GM21717 (cell line): Measurements from ENCODE around the gene SLC5A6.

ENCODE experiments used
- ATAC-seq: cut with Tn5 transposase; IDR thresholded peaks from one replicate; pipeline ENCODE4 v1.9.1; 2021; ENCODE audit warnings: mild to moderate bottlenecking, moderate library complexity; ENCODE audit not compliant: unreplicated experiment

Gene SLC5A6

GRCh38 chr2:27211943-27212625 is at the start of gene SLC5A6, which contains the start of gene ATRAID:
TSS of gene SLC5A6 (minus strand) at chr2:27212268. CDS start at chr2:27207650, 4,618 bp downstream.
TSS of gene ATRAID (plus strand) at chr2:27212041. CDS start at chr2:27212369, 328 bp downstream.
- peak; percentile 80 for ATAC-seq

DNA sequence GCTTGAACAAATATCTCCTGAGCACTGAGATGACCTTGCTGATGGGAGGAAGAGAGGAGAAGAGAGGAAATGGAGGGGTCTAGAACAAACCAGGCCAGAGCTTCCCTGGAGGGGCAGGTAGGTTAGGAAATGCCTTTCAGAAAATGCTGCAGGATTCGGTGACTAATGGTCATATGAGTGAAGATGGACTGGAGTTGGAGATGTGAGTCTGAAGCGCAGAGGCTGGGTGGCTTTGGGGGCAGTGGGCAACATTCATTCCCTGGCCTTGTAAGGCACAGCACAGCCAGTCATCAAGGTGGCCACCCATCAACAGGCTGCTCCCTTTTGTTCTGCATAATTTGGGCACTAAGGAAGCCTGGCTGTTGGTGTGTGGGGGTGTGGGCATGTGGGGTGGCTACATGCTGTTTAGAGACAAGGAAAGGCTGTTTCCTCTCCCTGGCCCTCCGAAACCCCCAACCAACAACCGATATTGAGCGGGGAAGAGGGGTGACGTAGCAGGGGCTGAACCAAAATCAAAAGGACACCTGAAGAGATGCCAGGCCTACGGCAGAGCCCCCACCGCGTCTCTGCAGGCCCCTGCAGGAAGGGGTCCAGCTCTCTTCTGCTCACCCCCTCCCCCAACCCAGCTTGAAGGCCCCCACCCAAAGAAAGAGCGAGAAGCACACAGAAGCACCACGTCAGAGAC is 49.3 kb upstream of the SLC5A6 start:
- no peak for ATAC-seq

GRCh38 chr2:27258051-27258450 is 46.0 kb upstream of the SLC5A6 start:
- ATAC-seq = no peak

GRCh38 chr2:27256855-27257454 is 44.9 kb upstream of the SLC5A6 start:
- ATAC-seq = no peak

DNA sequence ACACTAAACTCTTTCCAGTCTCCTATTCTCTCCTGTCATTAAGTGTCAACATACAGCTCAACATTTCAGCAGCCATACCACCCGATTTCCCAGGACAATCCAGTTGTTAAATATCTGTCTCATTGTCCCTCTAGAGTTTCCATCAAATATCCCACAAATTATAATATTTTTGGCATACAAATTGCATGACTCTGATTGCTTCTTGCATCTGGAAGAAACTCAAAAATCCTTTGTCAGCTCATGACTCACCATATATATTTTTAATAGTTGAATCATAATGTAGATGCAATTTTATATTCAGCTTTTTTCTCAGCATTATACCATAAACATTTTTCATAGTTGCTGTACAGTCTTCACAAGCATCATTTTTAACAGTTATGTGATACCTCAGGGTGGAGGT is 43.6 kb upstream of the SLC5A6 start:
- ATAC-seq = no peak

GRCh38 chr2:27255187-27255586 is 43.1 kb upstream of the SLC5A6 start:
- ATAC-seq = no peak

DNA sequence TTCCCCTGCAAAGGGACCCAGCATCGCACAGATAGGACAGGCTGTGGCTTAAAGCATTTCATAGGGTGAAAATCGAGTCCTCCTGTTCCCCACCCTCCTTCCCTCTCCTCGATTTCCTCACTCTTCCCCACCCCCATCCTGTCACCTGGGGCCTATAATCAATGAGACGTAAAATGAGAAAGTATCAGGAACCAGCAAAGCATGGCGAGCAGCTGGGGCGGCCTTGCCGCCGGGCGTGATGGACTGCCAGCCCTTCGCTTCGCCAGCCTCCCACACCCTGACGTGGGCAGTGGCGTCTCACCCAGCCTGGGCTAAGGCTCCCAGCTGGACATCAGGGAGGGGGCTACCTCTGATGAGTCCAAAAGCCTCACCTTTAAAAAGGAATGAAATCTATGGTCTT is 39.7 kb upstream of the SLC5A6 start:
- ATAC-seq = no peak

GRCh38 chr2:27250652-27251379 is 38.7 kb upstream of the SLC5A6 start:
- ATAC-seq = no peak

- no peak for ATAC-seq
These were observed 38.0 kb upstream of the SLC5A6 start for GRCh38 chr2:27249891-27250651.

DNA sequence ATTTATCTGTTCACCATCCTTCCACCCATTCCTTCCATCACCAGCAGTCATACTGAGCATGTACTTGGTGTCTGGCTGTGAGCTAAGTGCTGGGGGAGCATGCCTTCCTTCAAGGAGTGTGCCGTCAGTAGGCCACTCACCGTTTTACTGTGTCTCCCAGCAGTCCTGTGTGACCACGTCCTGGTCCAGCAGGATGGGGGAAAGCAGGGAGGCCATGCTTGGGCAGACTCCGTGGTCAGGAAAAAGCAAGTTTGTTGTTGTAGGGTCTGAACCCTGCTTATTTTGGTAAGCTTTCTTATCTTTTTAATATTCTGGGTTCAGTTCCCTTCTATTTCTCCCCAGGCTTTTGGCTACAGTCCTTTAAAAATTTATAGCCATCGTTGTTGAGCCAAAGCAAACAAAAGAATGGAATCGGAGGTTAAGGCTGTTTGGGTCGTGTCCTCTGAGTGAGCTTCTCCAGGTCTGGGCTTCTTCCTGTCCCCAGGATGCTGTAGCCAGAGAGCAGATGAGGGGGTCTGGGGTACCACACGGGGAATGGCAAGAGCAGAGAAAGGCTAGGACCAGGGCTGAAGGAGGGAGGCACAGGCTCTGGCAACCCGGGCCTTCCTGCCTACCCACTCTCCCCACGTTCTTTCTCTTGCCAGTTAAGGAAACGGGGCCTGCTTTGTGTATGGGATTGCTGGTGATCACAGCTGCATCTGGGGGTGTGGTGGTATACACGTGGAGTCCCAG is 37.3 kb upstream of the SLC5A6 start:
- no peak for ATAC-seq

GRCh38 chr2:27247893-27248292 is 35.8 kb upstream of the SLC5A6 start:
- ATAC-seq = no peak

GRCh38 chr2:27245626-27246025 is 33.6 kb upstream of the SLC5A6 start:
- no peak for ATAC-seq

GRCh38 chr2:27245116-27245515 is 33.0 kb upstream of the SLC5A6 start:
- no peak for ATAC-seq

DNA sequence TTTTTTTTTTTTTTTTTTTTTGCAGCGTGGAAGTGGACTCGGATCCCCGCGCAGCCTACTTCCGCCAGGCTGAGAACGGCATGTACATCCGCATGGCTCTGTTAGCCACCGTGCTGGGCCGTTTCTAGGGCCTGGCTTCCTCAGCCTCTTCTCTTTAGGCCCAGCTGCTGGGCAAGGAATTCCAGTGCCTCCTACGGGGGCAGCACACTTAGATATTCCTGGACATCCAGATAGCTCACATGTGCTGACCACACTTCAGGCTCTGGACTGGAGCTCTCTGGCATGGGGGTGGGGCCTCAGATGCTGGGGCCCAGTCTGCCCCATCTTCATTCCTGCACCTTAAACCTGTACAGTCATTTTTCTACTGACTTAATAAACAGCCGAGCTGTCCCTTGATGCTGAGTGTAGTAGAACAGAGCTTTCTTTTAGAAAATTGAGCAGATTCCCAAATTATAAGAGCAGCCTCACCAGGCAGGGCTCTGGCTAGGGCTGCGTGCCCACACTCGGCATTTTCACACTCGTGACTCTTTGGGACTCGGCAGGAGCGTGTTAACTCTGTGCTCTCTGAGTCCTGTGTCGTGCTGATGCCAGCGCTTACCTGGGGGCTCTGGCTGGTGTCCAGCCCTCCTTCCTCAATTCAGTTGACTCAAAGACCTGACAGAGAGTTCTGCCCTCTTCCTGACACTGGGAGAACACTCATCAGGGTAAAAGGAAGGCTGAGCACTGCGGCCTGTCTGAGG is 31.5 kb upstream of the SLC5A6 start:
- ATAC-seq = no peak

GRCh38 chr2:27242614-27242951 is 30.5 kb upstream of the SLC5A6 start:
- ATAC-seq = no peak

GRCh38 chr2:27241761-27242613 is 29.9 kb upstream of the SLC5A6 start:
- no peak for ATAC-seq

DNA sequence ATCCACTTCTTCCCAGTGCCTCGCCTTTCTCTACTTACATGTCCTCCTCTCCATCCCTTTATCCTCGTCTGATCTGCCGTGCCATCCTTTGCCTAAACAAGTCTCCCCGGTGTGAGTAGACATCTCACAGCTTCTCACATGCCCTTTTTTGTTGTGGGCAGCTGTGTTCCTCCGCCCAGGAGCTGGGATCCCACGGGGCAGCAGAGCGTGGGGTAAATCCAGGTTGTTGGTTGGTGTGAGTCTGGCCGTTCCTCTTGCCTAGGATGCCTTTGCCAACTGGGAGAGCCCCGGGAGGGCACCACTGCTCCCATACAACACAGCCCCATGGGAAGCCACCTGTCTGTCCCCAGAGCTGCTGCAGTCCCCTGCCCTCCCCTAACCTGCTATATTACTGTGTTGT is 28.3 kb upstream of the SLC5A6 start:
- ATAC-seq = no peak

- ATAC-seq = no peak
These were observed 26.9 kb upstream of the SLC5A6 start for GRCh38 chr2:27238976-27239375.
